Measurements from ENCODE around the gene ADGRG6. TPM values are rescaled to one million over a fixed set of nuclear protein-coding genes. Genes with fewer than 3 reads are reported as not detected.

The ADGRG6 gene
- total RNA-seq, 2 donors from 2014 or later: 0.18 to 0.25 TPM

DNA sequence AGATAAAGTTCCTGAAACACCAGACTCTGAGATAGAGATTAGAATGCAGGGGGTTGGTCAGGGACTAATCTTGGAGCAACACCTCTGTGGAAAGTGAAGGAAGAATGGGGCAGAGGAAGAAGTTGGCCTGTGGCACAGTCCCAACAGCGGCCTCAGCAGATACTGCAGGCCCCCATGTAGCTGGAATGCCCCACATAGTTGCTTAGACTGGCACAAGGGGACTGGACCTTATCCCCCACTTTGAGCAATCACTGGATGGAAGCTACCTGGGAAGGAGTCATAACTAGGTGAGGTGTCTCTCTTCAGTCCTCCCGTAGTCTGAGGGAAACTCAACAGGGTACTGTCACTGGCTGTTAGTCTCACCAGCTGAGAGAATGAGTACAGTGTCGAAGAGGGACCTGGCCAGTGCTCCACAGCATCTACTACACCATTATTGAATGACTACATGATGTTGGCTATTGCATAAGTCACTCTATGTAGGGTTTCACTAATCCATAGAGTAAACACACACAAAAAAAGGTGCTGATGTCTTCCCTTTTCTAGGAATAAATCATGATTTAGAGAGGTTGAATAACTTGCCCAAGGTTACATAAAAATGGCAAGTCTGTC, 47.5 kb downstream of the ADGRG6 start:
- Mint-ChIP-seq H3K4me1 (no peaks in the 10 kb centered on the region), H3K4me3 (no peak overlapping the region), H3K27ac (no peak overlapping the region), H3K27me3 (peaks cover 17% of the 10 kb centered on the region), H3K36me3 (ENCODE audit: low read depth) (no peaks in the 10 kb centered on the region)
- H3K9me3 ChIP-seq (ENCODE audit: control insufficient read depth, low read length, poor library complexity, severe bottlenecking): no peaks in the 10 kb centered on the region
- no peak for ATAC-seq
- no peak for DNase-seq

DNA sequence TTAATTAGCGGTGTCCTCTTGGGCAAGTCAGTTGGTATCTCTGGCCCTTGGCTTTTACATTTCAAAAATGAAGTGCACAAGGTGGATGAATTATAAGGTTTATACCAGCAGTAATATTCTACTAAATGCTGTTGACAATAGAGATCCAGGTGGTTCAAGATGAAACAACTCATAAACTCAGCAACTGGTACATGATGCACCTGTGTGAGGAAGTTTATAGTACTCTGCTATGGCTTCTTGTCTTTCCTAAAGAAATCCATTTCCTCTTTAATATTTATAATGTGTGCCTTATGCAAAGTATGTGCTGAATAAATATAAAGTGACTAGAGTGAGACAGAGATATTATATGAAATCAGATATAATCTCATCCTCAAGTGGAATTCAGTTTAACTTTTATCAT, 48.5 kb downstream of the ADGRG6 start:
- Mint-ChIP-seq H3K4me3 (no peak overlapping the region), H3K27me3 (peaks cover 17% of the 10 kb centered on the region), H3K4me1 (no peaks in the 10 kb centered on the region), H3K27ac (no peak overlapping the region), H3K36me3 (ENCODE audit: low read depth) (no peaks in the 10 kb centered on the region)
- ATAC-seq: no peak
- no peaks in the 10 kb centered on the region for H3K9me3 ChIP-seq (ENCODE audit: control insufficient read depth, low read length, poor library complexity, severe bottlenecking)
- no peak for DNase-seq

DNA sequence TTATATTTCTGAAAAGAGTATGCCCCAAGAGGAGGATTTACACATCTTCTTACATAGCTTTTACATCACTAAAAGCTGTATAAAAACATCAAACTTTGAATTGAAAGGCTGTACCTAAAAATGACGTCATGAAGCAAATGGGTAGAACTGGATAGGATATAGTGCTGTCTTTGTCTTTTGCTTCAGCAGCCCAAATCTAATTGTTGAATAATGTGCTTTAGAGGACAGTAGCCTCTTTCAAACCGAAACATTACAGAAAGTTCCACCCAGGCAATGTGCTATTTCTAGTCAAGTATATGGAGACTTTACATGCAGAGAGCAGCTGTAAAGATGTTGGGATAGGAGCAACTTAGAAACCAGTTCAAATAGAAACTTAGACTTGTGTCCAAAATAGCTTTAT, 51.9 kb downstream of the ADGRG6 start:
- DNase-seq: no peak
- Mint-ChIP-seq H3K36me3 (ENCODE audit: low read depth) (no peaks in the 10 kb centered on the region), H3K27me3 (peaks cover 25% of the 10 kb centered on the region), H3K4me3 (no peak overlapping the region), H3K27ac (no peak overlapping the region), H3K4me1 (no peaks in the 10 kb centered on the region)
- H3K9me3 ChIP-seq (ENCODE audit: control insufficient read depth, low read length, poor library complexity, severe bottlenecking): no peaks in the 10 kb centered on the region
- ATAC-seq: no peak

DNA sequence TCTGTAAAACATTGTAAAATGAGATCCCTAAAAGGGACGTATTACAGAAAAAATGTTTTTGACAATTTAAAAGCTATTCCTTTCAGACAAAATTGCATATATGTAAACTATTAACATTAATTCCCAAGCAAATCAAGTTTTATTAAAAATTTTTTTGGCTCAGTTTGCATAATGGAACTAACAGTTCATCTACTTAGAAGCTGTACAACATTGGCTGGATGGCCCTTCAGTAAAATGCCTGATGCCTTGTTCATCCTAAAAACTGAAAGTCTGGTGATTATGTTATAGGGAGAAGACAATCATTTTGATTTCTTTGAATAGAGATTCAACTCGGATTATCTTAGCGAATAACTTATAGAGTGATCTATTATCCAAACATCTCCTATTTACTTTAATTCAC, 52.8 kb downstream of the ADGRG6 start:
- Mint-ChIP-seq H3K27ac (no peak overlapping the region), H3K4me3 (no peak overlapping the region), H3K27me3 (peaks cover 20% of the 10 kb centered on the region), H3K4me1 (no peaks in the 10 kb centered on the region), H3K36me3 (ENCODE audit: low read depth) (no peaks in the 10 kb centered on the region)
- H3K9me3 ChIP-seq (ENCODE audit: control insufficient read depth, low read length, poor library complexity, severe bottlenecking): no peaks in the 10 kb centered on the region
- no peak for ATAC-seq
- DNase-seq: no peak

DNA sequence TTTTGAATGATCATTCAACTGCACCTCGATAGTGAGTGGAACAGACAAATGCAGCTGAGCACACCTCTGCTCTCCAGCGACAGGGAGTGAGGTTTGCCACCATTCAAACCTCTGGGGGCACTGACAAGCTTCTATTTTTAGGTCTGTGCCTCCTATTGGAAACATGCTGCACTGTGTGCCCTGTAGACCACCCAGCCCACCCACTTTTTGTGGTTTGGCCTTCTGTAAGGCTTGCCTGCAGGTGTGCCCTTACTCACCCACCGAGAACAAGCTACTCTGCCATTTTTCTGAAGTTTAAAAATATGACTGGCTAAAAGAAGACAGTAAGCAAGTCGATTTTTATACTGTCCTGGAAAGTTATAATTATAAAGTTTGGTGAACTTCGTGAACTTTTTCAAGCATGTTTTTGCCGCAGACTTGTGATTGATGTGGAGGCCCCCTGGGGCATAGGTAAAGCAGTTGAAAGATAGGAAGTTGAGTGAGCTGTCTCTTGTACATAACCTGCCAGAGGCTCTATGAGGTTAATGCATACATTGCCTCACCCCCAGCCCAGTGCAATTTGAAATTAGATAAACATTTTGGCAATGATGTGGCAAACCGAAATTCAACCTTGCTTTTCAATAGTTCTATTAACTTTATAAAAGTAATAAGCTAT, 53.8 kb downstream of the ADGRG6 start:
- Mint-ChIP-seq H3K4me3 (no peak overlapping the region), H3K27ac (no peak overlapping the region)

DNA sequence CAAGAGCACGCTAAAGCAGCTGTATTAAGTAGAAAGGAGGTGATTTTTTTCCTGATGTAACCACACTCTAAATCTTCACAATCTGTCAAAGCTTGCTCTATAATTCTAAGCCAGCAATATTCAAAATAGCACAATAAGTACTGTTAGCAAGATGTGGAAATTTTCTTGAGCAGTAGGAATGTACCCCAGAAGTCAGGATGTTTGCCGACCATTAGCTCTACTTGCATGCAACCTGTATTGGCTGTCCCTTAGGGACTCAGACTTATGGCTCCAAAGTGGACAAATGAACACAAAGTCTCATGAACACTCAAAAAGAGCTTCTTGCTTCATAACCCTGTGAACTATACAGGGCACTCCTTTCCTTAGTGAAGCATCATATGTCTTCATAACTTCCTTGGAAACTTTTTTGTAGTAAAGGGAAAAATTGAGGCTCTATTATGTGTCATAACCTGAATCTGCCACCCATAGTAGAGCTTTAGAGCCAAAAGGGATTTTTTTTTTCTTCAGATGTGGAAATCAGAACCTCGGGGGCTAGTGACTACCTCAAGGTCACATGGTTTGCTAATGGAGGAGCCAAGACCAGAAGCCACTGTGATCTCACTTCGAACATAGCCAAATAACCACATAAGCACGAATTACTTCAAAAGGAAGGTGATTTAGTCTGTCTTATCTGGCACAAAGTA, 54.5 kb downstream of the ADGRG6 start:
- Mint-ChIP-seq H3K27me3 (peaks cover 25% of the 10 kb centered on the region), H3K36me3 (ENCODE audit: low read depth) (no peaks in the 10 kb centered on the region), H3K4me1 (no peaks in the 10 kb centered on the region), H3K4me3 (no peak overlapping the region), H3K27ac (no peak overlapping the region)
- ATAC-seq (no peak), DNase-seq (no peak)
- no peaks in the 10 kb centered on the region for H3K9me3 ChIP-seq (ENCODE audit: control insufficient read depth, low read length, poor library complexity, severe bottlenecking)

More for the DNA sequence above, 53.8 kb downstream of the ADGRG6 start:
- no peak for DNase-seq
- no peaks in the 10 kb centered on the region for H3K9me3 ChIP-seq (ENCODE audit: control insufficient read depth, low read length, poor library complexity, severe bottlenecking)
- no peaks in the 10 kb centered on the region for H3K36me3 Mint-ChIP-seq (ENCODE audit: low read depth)
- peaks cover 20% of the 10 kb centered on the region for H3K27me3 Mint-ChIP-seq
- no peaks in the 10 kb centered on the region for H3K4me1 Mint-ChIP-seq
- ATAC-seq: no peak

DNA sequence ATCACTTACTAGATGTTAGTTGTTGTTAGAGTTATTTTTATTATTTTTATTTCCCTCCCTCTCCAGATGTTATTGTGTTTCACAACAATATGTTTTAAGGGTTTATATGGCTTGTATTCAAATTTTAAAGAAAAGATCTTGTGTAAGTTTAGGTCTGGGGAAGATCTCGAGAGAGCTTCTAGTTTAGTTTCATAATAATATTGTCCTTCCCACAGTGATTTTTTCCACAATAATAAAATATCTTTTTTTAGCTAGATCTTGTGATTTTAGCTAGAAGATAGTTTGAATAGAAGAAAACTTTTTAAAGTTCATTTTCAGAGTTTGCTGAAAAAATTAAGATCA, 55.0 kb downstream of the ADGRG6 start:
- Mint-ChIP-seq H3K36me3 (ENCODE audit: low read depth) (no peaks in the 10 kb centered on the region), H3K27ac (no peak overlapping the region), H3K27me3 (peaks cover 30% of the 10 kb centered on the region), H3K4me3 (no peak overlapping the region), H3K4me1 (no peaks in the 10 kb centered on the region)
- ATAC-seq: no peak
- no peak for DNase-seq
- H3K9me3 ChIP-seq (ENCODE audit: control insufficient read depth, low read length, poor library complexity, severe bottlenecking): no peaks in the 10 kb centered on the region

DNA sequence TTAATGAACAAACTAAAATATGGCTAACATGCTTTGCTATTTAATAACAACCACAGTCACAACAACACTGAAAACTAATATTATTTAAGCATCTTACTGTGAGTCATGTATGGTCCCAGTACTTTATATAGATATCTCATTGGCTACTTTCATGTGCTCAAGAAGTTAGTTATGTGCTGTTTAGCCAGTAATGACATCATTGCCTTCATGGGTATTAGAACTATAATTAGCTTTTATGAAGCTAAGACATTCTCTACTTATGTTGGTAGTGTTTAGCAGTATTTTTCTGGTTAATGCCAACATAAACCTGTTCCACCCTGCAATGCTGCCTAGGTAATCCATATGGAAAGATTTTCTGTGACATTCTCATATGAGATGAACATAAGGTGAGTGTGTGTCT, 56.1 kb downstream of the ADGRG6 start:
- no peaks in the 10 kb centered on the region for H3K9me3 ChIP-seq (ENCODE audit: control insufficient read depth, low read length, poor library complexity, severe bottlenecking)
- Mint-ChIP-seq H3K4me3 (no peak overlapping the region), H3K4me1 (no peaks in the 10 kb centered on the region), H3K27ac (no peak overlapping the region), H3K36me3 (ENCODE audit: low read depth) (no peaks in the 10 kb centered on the region), H3K27me3 (peaks cover 31% of the 10 kb centered on the region)
- no peak for ATAC-seq
- no peak for DNase-seq

DNA sequence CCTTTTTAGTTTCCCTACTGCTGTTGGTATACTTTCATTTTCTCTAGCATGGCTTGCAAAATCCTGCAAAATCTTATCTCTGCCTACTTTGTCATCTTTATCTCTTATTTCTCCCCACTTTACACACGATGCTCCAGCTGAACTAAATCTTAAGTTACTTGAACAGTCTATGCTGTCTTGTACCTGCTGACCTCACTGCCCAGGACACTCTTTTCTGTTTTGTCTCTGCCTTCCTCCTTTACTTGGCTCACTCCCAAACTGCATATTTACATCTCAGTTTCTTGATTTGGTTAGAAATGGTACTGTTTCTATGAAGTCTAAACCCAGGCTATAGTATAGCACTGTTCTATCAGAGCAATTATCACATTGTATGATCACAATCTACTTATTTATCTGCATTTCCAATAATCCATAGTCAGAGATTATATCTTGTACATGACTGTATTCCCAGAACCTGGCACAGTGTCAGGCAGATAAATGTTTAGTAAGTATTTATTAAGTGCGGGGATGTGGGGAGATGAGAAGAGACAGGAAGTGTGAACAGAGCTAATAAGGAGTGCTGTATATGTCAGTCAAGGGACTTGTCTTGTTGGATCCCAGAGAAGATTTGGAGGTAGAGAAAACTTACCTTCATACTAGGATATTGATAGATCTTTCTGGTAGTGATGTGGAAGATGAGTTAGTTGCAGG, 57.6 kb downstream of the ADGRG6 start:
- H3K9me3 ChIP-seq (ENCODE audit: control insufficient read depth, low read length, poor library complexity, severe bottlenecking): no peaks in the 10 kb centered on the region
- Mint-ChIP-seq H3K36me3 (ENCODE audit: low read depth) (no peaks in the 10 kb centered on the region), H3K27ac (no peak overlapping the region), H3K4me3 (no peak overlapping the region), H3K27me3 (peaks cover 28% of the 10 kb centered on the region), H3K4me1 (no peaks in the 10 kb centered on the region)
- DNase-seq: no peak
- ATAC-seq: no peak

DNA sequence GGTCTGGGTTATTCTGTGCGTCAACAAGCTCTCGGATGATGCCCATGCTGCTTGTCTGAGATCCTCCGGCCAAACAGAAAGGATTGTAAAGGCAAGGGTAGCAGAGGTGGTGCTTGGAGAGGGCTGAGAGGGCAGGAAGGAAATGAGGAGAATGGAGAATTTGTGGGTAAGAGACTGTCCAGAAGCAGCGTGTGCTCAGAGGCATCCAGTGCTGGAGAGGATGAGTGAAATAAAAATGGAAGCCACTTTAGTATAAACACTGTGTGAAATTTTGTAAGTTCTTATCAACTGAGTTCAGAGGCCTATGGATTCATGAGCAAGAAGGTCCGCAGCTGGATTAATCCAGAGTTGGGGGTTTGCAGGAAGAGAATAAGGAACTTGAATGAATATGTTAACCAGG, 59.5 kb downstream of the ADGRG6 start:
- H3K27me3 Mint-ChIP-seq: peaks cover 38% of the 10 kb centered on the region
- H3K36me3 Mint-ChIP-seq (ENCODE audit: low read depth): no peaks in the 10 kb centered on the region
- H3K27ac Mint-ChIP-seq: no peak overlapping the region
- no peak overlapping the region for H3K4me3 Mint-ChIP-seq
- DNase-seq: no peak
- no peaks in the 10 kb centered on the region for H3K9me3 ChIP-seq (ENCODE audit: control insufficient read depth, low read length, poor library complexity, severe bottlenecking)
- no peaks in the 10 kb centered on the region for H3K4me1 Mint-ChIP-seq
- no peak for ATAC-seq

DNA sequence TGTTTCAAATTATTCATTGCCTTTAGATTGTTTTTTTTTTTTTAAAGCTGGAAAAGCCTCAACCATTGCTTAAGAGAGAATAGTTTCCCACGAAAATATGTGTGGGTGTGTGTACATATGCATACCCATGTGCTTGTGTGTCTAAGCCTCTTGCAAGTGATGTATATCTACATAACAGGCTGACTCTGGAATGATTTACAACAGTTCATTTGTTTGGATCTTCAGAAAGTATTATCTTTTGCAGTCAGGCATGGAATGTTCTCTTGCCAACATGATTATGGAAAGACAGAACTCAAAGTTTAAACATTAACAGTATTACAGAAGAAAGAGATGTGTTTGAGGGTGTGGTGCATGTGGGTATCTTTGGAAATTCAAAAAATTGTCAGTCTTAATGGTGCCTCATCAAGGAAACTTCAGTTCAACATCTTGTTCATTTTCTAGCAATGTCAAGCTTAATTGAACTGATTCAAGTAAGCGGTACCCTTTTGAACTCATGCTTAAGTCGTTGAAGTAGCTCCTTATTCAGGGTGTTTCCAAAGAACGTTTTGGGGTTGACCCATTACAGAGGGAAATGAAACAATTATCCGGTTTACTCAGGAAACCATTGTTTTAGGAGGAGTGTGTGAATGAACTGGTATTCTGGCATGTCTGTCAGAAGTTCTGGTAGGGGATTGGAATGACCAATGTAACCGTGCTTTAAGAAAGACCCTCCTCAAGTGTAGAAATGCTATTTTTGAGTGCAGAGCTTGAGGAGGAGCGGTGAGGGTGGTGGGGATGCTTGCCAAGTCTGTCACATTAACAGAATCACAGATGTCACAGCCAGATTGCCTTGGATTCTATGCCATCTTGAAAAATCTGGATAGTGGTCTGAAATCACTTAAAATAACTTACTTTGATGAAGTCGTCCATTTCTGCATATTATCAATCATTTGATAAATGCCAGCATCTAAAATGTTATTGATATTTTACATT, 60.3 kb downstream of the ADGRG6 start:
- DNase-seq (no peak), ATAC-seq (no peak)
- no peak overlapping the region for H3K27ac Mint-ChIP-seq
- H3K4me3 Mint-ChIP-seq: no peak overlapping the region
- no peaks in the 10 kb centered on the region for H3K36me3 Mint-ChIP-seq (ENCODE audit: low read depth)
- H3K9me3 ChIP-seq (ENCODE audit: control insufficient read depth, low read length, poor library complexity, severe bottlenecking): no peaks in the 10 kb centered on the region
- peaks cover 33% of the 10 kb centered on the region for H3K27me3 Mint-ChIP-seq
- no peaks in the 10 kb centered on the region for H3K4me1 Mint-ChIP-seq

DNA sequence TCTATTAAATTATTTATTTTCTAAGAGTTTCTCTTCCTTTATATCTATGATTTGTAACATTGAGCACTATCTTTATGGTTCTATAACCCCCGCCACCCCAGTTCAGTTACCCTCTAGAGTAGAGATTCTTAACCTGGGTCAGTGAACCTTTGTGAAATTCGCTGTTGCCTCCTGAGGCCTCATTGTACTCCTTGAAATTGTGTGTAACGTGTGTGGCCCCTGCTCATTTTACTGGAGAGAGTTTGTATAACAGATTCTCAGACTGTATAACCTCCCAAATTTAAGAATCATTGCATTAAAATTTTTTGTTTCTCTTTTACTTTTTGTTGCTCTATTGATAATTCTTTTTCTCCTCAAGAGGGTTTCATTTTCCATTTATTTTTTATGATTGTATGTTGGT, 65.3 kb downstream of the ADGRG6 start:
- H3K9me3 ChIP-seq (ENCODE audit: control insufficient read depth, low read length, poor library complexity, severe bottlenecking): no peaks in the 10 kb centered on the region
- H3K27me3 Mint-ChIP-seq: peaks cover 22% of the 10 kb centered on the region
- H3K27ac Mint-ChIP-seq: no peak overlapping the region
- DNase-seq (no peak), ATAC-seq (no peak)
- H3K4me3 Mint-ChIP-seq: no peak overlapping the region
- H3K4me1 Mint-ChIP-seq: no peaks in the 10 kb centered on the region
- H3K36me3 Mint-ChIP-seq (ENCODE audit: low read depth): no peaks in the 10 kb centered on the region
